Parathyroid adenoma (tissue), 2 donors: ENCODE results near the gene MTFR1L.
A peak's percentile ranks its signal among the peaks of the same experiment; 100 is the strongest.

Source experiments
- H2AFZ ChIP-seq: fragments of 300-600 bp; sonication (generic); one replicate; pipeline ENCODE4 v1.7.0; 2017; ENCODE audit warnings: antibody characterized with exemption, mild to moderate bottlenecking
- H3K27ac ChIP-seq: fragments of 300-600 bp; sonication (generic); one replicate; pipeline ENCODE4 v1.7.0; 2017
- H3K27me3 ChIP-seq: fragments of 300-600 bp; sonication (generic); one replicate; pipeline ENCODE4 v1.7.0; 2017; ENCODE audit warnings: low read length; ENCODE audit not compliant: control insufficient read depth, insufficient read depth
- H3K36me3 ChIP-seq: fragments of 300-600 bp; sonication (generic); one replicate; pipeline ENCODE4 v1.7.0; 2017; ENCODE audit warnings: low read length; ENCODE audit not compliant: control insufficient read depth, insufficient read depth
- H3K4me1 ChIP-seq: fragments of 300-600 bp; sonication (generic); one replicate; pipeline ENCODE4 v1.7.0; 2017; ENCODE audit warnings: control low read depth
- H3K4me2 ChIP-seq: fragments of 300-600 bp; sonication (generic); one replicate; pipeline ENCODE4 v1.7.0; 2017; ENCODE audit warnings: low read length
- H3K4me3 ChIP-seq: fragments of 300-600 bp; sonication (generic); one replicate; pipeline ENCODE4 v1.7.0; 2017; ENCODE audit warnings: low read depth, low read length
- H3K79me2 ChIP-seq: fragments of 300-600 bp; sonication (generic); one replicate; pipeline ENCODE4 v1.7.0; 2017; ENCODE audit warnings: control low read depth
- H3K9ac ChIP-seq: fragments of 300-600 bp; sonication (generic); one replicate; pipeline ENCODE4 v1.7.0; 2017; ENCODE audit warnings: mild to moderate bottlenecking
- H3K9me3 ChIP-seq: fragments of 300-600 bp; sonication (generic); one replicate; pipeline ENCODE4 v1.7.0; 2017; ENCODE audit warnings: low read length; ENCODE audit not compliant: control insufficient read depth
- TF ChIP-seq, protein P1 (sequence below): fragments of 300-600 bp; sonication (generic); IDR thresholded peaks from one replicate; pipeline ENCODE4 v1.7.0; 2017; ENCODE audit warnings: antibody characterized with exemption, mild to moderate bottlenecking
- donor health status: primary hyperparathyroidism.

MTFR1L gene

DNA sequence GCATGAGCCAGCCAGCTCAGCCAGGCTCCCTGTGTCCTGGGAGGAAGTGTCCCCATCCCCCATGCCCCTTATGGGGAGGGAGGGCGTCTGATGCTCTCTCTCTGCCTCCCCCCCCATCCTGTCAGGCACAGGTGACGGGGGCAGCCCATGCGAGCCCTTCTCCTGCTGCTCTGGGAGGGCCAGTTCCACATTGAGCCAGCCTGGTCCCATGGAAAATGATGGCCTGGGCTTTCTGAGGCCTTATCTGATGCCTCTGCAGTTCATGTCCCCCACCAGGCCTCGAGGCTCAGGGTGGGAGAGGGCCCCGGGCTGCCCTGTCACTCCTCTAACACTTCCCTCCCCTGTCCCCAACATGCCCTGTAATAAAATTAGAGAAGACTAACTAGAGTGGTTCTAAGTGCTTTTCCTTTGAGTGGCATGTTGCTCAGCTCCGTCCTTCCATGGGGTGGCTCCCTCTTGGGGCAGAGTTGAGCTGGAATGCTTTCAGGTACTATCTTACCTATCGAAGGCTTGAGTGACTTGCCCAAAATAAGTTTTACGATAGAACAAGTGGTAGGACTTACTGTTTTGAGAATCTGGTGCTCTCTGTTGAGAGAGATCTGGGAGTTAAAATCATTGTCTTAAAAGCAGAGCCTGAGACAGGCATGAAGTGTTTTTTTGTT lies 1.8 kb upstream of the MTFR1L start:
- no peak overlapping the region for H3K4me3 ChIP-seq
- H3K36me3 ChIP-seq, result no peaks in the 10 kb centered on the region
- H3K9ac ChIP-seq, result no peak overlapping the region
- no peak overlapping the region for H2AFZ ChIP-seq
- peaks cover 4% of the 10 kb centered on the region for H3K79me2 ChIP-seq
- H3K27me3 ChIP-seq, result no peaks in the 10 kb centered on the region
- H3K4me1 ChIP-seq, result peaks cover 8% of the 10 kb centered on the region
- peak overlapping the region; percentile 98 for H3K4me2 ChIP-seq
- TF ChIP-seq, protein P1, sequence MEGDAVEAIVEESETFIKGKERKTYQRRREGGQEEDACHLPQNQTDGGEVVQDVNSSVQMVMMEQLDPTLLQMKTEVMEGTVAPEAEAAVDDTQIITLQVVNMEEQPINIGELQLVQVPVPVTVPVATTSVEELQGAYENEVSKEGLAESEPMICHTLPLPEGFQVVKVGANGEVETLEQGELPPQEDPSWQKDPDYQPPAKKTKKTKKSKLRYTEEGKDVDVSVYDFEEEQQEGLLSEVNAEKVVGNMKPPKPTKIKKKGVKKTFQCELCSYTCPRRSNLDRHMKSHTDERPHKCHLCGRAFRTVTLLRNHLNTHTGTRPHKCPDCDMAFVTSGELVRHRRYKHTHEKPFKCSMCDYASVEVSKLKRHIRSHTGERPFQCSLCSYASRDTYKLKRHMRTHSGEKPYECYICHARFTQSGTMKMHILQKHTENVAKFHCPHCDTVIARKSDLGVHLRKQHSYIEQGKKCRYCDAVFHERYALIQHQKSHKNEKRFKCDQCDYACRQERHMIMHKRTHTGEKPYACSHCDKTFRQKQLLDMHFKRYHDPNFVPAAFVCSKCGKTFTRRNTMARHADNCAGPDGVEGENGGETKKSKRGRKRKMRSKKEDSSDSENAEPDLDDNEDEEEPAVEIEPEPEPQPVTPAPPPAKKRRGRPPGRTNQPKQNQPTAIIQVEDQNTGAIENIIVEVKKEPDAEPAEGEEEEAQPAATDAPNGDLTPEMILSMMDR, result no peak
- H3K9me3 ChIP-seq, result no peaks in the 10 kb centered on the region
- peak overlapping the region; percentile 88 for H3K27ac ChIP-seq

DNA sequence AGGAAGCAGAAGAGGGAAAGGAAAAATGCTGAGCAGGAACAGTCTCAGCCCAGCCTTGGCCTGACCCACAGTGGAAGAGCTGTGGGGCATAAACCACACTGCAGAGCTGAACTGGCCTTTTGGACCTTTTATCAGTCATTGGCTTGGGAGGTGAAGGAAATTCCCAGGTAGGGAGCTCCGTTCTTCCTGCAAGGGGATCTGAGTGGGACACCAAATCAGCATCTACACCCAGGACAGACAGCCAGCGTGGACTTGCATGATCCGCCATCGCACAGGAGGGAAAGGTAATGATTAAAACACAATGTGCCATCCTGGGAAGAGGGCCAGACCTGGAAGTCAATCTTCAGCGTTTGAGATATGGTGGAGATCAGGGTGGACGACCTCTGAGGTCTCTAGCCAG lies 1.2 kb upstream of the MTFR1L start:
- H3K4me3 ChIP-seq, result peak overlapping the region; percentile 95

DNA sequence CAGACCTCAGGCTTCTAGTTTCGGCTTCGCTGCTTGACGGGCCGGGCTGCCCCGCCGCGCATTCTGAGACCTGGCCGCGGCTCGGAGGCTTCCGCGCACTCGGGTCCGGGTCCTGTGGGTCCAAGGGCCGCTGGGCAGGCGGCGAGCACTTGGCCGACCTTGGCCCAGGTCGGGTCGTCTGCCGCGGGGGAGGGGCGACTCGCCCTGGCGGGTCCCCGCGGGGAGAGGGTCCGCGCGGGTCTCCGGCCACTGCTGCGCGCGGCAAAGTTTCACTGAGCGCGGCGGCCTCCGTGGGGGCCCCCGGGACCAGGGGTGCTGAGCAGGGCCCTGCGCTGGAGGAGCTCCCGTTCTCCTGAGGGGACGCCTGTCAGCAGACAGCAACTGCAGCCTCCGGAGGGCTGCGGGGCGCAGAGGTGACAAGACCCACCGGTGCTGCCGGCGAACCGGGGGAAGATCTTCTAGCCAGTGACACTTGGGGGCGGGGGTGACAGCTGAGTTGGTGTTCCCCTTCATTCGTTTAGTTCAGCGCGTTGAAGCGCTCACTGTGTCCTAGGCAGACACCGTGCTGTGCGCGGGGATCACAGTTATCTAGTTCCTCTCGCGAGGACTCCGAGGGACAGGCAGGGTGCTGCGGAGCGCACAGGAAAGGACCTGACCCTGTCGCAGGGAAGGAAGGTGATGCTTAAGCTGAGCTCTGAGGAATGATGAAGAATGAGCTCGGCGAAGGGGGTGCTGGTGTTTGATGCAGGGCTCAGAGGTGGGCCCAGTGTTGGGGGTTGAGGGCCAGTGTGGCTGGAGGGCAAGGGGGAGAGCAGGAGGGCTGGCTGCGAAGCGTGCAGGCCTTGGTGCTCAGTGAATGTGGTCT lies 725 bp downstream of the MTFR1L start:
- TF ChIP-seq, protein P1, result no peak
- Histone ChIP-seq H3K4me1 (peaks cover 8% of the 10 kb centered on the region), H3K4me3 (peak overlapping the region; percentile 95), H3K36me3 (no peaks in the 10 kb centered on the region), H3K9me3 (no peaks in the 10 kb centered on the region), H3K27ac (peak overlapping the region; percentile 88), H3K27me3 (no peaks in the 10 kb centered on the region), H2AFZ (peak overlapping the region; percentile 86), H3K4me2 (peak overlapping the region; percentile 98), H3K9ac (peak overlapping the region; percentile 74), H3K79me2 (peaks cover 4% of the 10 kb centered on the region)

More for the DNA sequence above, 1.2 kb upstream of the MTFR1L start:
- no peak overlapping the region for H3K9ac ChIP-seq
- H3K4me1 ChIP-seq, result peaks cover 8% of the 10 kb centered on the region
- H3K36me3 ChIP-seq, result no peaks in the 10 kb centered on the region
- H3K9me3 ChIP-seq, result no peaks in the 10 kb centered on the region
- H3K27me3 ChIP-seq, result no peaks in the 10 kb centered on the region
- peak overlapping the region; percentile 88 for H3K27ac ChIP-seq
- H3K79me2 ChIP-seq, result peaks cover 4% of the 10 kb centered on the region
- no peak overlapping the region for H2AFZ ChIP-seq
- TF ChIP-seq, protein P1, result no peak
- H3K4me2 ChIP-seq, result peak overlapping the region; percentile 98

DNA sequence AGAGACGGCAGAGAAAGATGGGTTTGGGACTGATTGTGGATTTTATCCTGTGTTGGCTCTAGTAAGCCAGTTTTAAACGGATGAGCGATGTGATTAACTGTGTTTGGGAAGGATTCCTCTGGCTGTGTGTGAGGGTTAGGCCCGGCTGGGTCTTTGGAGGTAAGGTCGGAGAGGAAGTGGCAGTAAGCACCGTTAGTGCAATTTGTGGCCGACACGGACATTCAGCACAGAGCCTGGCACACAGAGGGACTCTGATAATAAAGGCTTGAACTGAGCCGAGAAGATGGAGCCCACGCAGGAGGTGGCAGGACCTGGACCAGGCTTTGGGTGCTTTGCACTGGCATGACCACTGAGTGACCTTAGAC lies 1.3 kb downstream of the MTFR1L start:
- no peaks in the 10 kb centered on the region for H3K27me3 ChIP-seq
- peak overlapping the region; percentile 86 for H2AFZ ChIP-seq
- H3K9ac ChIP-seq, result no peak overlapping the region
- H3K79me2 ChIP-seq, result peaks cover 4% of the 10 kb centered on the region
- H3K9me3 ChIP-seq, result no peaks in the 10 kb centered on the region
- H3K4me2 ChIP-seq, result peak overlapping the region; percentile 98
- TF ChIP-seq, protein P1, result no peak
- peak overlapping the region; percentile 95 for H3K4me3 ChIP-seq
- peaks cover 8% of the 10 kb centered on the region for H3K4me1 ChIP-seq
- H3K36me3 ChIP-seq, result no peaks in the 10 kb centered on the region
- peak overlapping the region; percentile 88 for H3K27ac ChIP-seq
